Measurements from ENCODE around the gene ATP5MK. TPM values are rescaled to one million over a fixed set of nuclear protein-coding genes. Genes with fewer than 3 reads are reported as not detected.

ATP5MK gene
- 480 and 483 TPM in 2 replicates for total RNA-seq

- Mint-ChIP-seq H3K4me3 (peak within 1 kb of the TSS; percentile 99), H3K9me3 (no peaks in the 10 kb centered on the region), H3K36me3 (ENCODE audit: low read depth) (peaks cover 62% of the 10 kb centered on the region), H3K4me1 (ENCODE audit: low read depth) (peaks cover 58% of the 10 kb centered on the region), H3K27ac (peak within 1 kb of the TSS; percentile 96), H3K27me3 (ENCODE audit: insufficient read depth) (no peaks in the 10 kb centered on the region)
- intact Hi-C loops (cut with micrococcal nuclease): loop anchor here (1.0 kb wide), 4 partner anchors 28 to 894 kb away; partner anchors contain the start of genes ACTR1A, PCGF6 and WBP1L
- DNase-seq (ENCODE audit: low spot score): peak; percentile 95
Measured at GRCh38 chr10:103396067-103396788, at the start of gene ATP5MK, which contains the start of gene PDCD11. TSS of gene ATP5MK (minus strand) at chr10:103396475. CDS start at chr10:103392457, 4,018 bp downstream. TSS of gene PDCD11 (plus strand) at chr10:103396626. CDS start at chr10:103398427, 1,801 bp downstream.

GRCh38 chr10:103445366-103445765 is 49.1 kb upstream of the ATP5MK start:
- H3K36me3 Mint-ChIP-seq (ENCODE audit: low read depth): peaks cover 69% of the 10 kb centered on the region
- no peak overlapping the region for H3K4me3 Mint-ChIP-seq
- intact Hi-C loops (cut with micrococcal nuclease): no loop called here
- peaks cover 41% of the 10 kb centered on the region for H3K4me1 Mint-ChIP-seq (ENCODE audit: low read depth)
- no peak for DNase-seq (ENCODE audit: low spot score)
- no peaks in the 10 kb centered on the region for H3K9me3 Mint-ChIP-seq
- H3K27me3 Mint-ChIP-seq (ENCODE audit: insufficient read depth): no peaks in the 10 kb centered on the region
- H3K27ac Mint-ChIP-seq: no peak overlapping the region

GRCh38 chr10:103444478-103444877 is 48.2 kb upstream of the ATP5MK start:
- H3K9me3 Mint-ChIP-seq: no peaks in the 10 kb centered on the region
- no peak overlapping the region for H3K4me3 Mint-ChIP-seq
- H3K27ac Mint-ChIP-seq: peak overlapping the region; percentile 22
- no peak for DNase-seq (ENCODE audit: low spot score)
- H3K36me3 Mint-ChIP-seq (ENCODE audit: low read depth): peaks cover 68% of the 10 kb centered on the region
- peaks cover 33% of the 10 kb centered on the region for H3K4me1 Mint-ChIP-seq (ENCODE audit: low read depth)
- H3K27me3 Mint-ChIP-seq (ENCODE audit: insufficient read depth): no peaks in the 10 kb centered on the region
- intact Hi-C loops (cut with micrococcal nuclease): no loop called here

- Mint-ChIP-seq H3K36me3 (ENCODE audit: low read depth) (peaks cover 65% of the 10 kb centered on the region), H3K9me3 (no peaks in the 10 kb centered on the region), H3K27ac (peak overlapping the region; percentile 6), H3K4me1 (ENCODE audit: low read depth) (peaks cover 24% of the 10 kb centered on the region), H3K27me3 (ENCODE audit: insufficient read depth) (no peaks in the 10 kb centered on the region), H3K4me3 (no peak overlapping the region)
- DNase-seq (ENCODE audit: low spot score): no peak
- intact Hi-C loops (cut with micrococcal nuclease): no loop called here
Measured at GRCh38 chr10:103443475-103444185, 47.4 kb upstream of the ATP5MK start.

GRCh38 chr10:103442031-103442461 is 45.8 kb upstream of the ATP5MK start:
- no peak for DNase-seq (ENCODE audit: low spot score)
- Mint-ChIP-seq H3K4me1 (ENCODE audit: low read depth) (peaks cover 16% of the 10 kb centered on the region), H3K36me3 (ENCODE audit: low read depth) (peaks cover 71% of the 10 kb centered on the region), H3K9me3 (no peaks in the 10 kb centered on the region), H3K27ac (no peak overlapping the region), H3K4me3 (no peak overlapping the region), H3K27me3 (ENCODE audit: insufficient read depth) (no peaks in the 10 kb centered on the region)
- intact Hi-C loops (cut with micrococcal nuclease): no loop called here

GRCh38 chr10:103441611-103442010 is 45.3 kb upstream of the ATP5MK start:
- H3K27me3 Mint-ChIP-seq (ENCODE audit: insufficient read depth): no peaks in the 10 kb centered on the region
- no peaks in the 10 kb centered on the region for H3K9me3 Mint-ChIP-seq
- intact Hi-C loops (cut with micrococcal nuclease): no loop called here
- H3K36me3 Mint-ChIP-seq (ENCODE audit: low read depth): peaks cover 73% of the 10 kb centered on the region
- peaks cover 16% of the 10 kb centered on the region for H3K4me1 Mint-ChIP-seq (ENCODE audit: low read depth)
- no peak overlapping the region for H3K4me3 Mint-ChIP-seq
- no peak overlapping the region for H3K27ac Mint-ChIP-seq
- no peak for DNase-seq (ENCODE audit: low spot score)

- H3K4me3 Mint-ChIP-seq: no peak overlapping the region
- no peak overlapping the region for H3K27ac Mint-ChIP-seq
- H3K4me1 Mint-ChIP-seq (ENCODE audit: low read depth): peaks cover 15% of the 10 kb centered on the region
- H3K27me3 Mint-ChIP-seq (ENCODE audit: insufficient read depth): no peaks in the 10 kb centered on the region
- intact Hi-C loops (cut with micrococcal nuclease): no loop called here
- H3K9me3 Mint-ChIP-seq: no peaks in the 10 kb centered on the region
- H3K36me3 Mint-ChIP-seq (ENCODE audit: low read depth): peaks cover 76% of the 10 kb centered on the region
- no peak for DNase-seq (ENCODE audit: low spot score)
Measured at GRCh38 chr10:103441206-103441605, 44.9 kb upstream of the ATP5MK start.

- no peaks in the 10 kb centered on the region for H3K27me3 Mint-ChIP-seq (ENCODE audit: insufficient read depth)
- H3K4me1 Mint-ChIP-seq (ENCODE audit: low read depth): peaks cover 7% of the 10 kb centered on the region
- no peak for DNase-seq (ENCODE audit: low spot score)
- H3K27ac Mint-ChIP-seq: peak overlapping the region; percentile 19
- no peaks in the 10 kb centered on the region for H3K9me3 Mint-ChIP-seq
- peaks cover 69% of the 10 kb centered on the region for H3K36me3 Mint-ChIP-seq (ENCODE audit: low read depth)
- no peak overlapping the region for H3K4me3 Mint-ChIP-seq
- intact Hi-C loops (cut with micrococcal nuclease): no loop called here
Measured at GRCh38 chr10:103440416-103440815, 44.1 kb upstream of the ATP5MK start.

GRCh38 chr10:103439776-103440175 is 43.5 kb upstream of the ATP5MK start:
- H3K36me3 Mint-ChIP-seq (ENCODE audit: low read depth): peaks cover 65% of the 10 kb centered on the region
- H3K9me3 Mint-ChIP-seq: no peaks in the 10 kb centered on the region
- H3K27ac Mint-ChIP-seq: no peak overlapping the region
- no peak for DNase-seq (ENCODE audit: low spot score)
- no peak overlapping the region for H3K4me3 Mint-ChIP-seq
- no peaks in the 10 kb centered on the region for H3K27me3 Mint-ChIP-seq (ENCODE audit: insufficient read depth)
- intact Hi-C loops (cut with micrococcal nuclease): no loop called here
- H3K4me1 Mint-ChIP-seq (ENCODE audit: low read depth): peaks cover under 1% of the 10 kb centered on the region

- peaks cover 33% of the 10 kb centered on the region for H3K4me1 Mint-ChIP-seq (ENCODE audit: low read depth)
- no peak overlapping the region for H3K27ac Mint-ChIP-seq
- H3K27me3 Mint-ChIP-seq (ENCODE audit: insufficient read depth): no peaks in the 10 kb centered on the region
- no peaks in the 10 kb centered on the region for H3K9me3 Mint-ChIP-seq
- DNase-seq (ENCODE audit: low spot score): no peak
- intact Hi-C loops (cut with micrococcal nuclease): no loop called here
- no peak overlapping the region for H3K4me3 Mint-ChIP-seq
- peaks cover 54% of the 10 kb centered on the region for H3K36me3 Mint-ChIP-seq (ENCODE audit: low read depth)
Measured at GRCh38 chr10:103433858-103434257, 37.6 kb upstream of the ATP5MK start.

GRCh38 chr10:103431902-103432301 is 35.6 kb upstream of the ATP5MK start:
- no peaks in the 10 kb centered on the region for H3K9me3 Mint-ChIP-seq
- no peak overlapping the region for H3K27ac Mint-ChIP-seq
- H3K36me3 Mint-ChIP-seq (ENCODE audit: low read depth): peaks cover 54% of the 10 kb centered on the region
- no peak for DNase-seq (ENCODE audit: low spot score)
- no peaks in the 10 kb centered on the region for H3K27me3 Mint-ChIP-seq (ENCODE audit: insufficient read depth)
- peaks cover 47% of the 10 kb centered on the region for H3K4me1 Mint-ChIP-seq (ENCODE audit: low read depth)
- no peak overlapping the region for H3K4me3 Mint-ChIP-seq
- intact Hi-C loops (cut with micrococcal nuclease): no loop called here

- peaks cover 53% of the 10 kb centered on the region for H3K4me1 Mint-ChIP-seq (ENCODE audit: low read depth)
Measured at GRCh38 chr10:103429647-103430046, 33.4 kb upstream of the ATP5MK start.

GRCh38 chr10:103428989-103429643 is 32.8 kb upstream of the ATP5MK start:
- no peaks in the 10 kb centered on the region for H3K27me3 Mint-ChIP-seq (ENCODE audit: insufficient read depth)
- peaks cover 64% of the 10 kb centered on the region for H3K36me3 Mint-ChIP-seq (ENCODE audit: low read depth)
- peak overlapping the region; percentile 53 for H3K27ac Mint-ChIP-seq
- no peak for DNase-seq (ENCODE audit: low spot score)
- intact Hi-C loops (cut with micrococcal nuclease): no loop called here
- H3K4me3 Mint-ChIP-seq: no peak overlapping the region
- H3K9me3 Mint-ChIP-seq: no peaks in the 10 kb centered on the region
- H3K4me1 Mint-ChIP-seq (ENCODE audit: low read depth): peaks cover 53% of the 10 kb centered on the region

More at GRCh38 chr10:103429647-103430046, 33.4 kb upstream of the ATP5MK start:
- intact Hi-C loops (cut with micrococcal nuclease): no loop called here
- peak; percentile 19 for DNase-seq (ENCODE audit: low spot score)
- no peaks in the 10 kb centered on the region for H3K27me3 Mint-ChIP-seq (ENCODE audit: insufficient read depth)
- peak overlapping the region; percentile 45 for H3K4me3 Mint-ChIP-seq
- H3K27ac Mint-ChIP-seq: peak overlapping the region; percentile 37
- peaks cover 60% of the 10 kb centered on the region for H3K36me3 Mint-ChIP-seq (ENCODE audit: low read depth)
- no peaks in the 10 kb centered on the region for H3K9me3 Mint-ChIP-seq
